GM18505 (cell line): ENCODE results near the gene CABP7.
"Not testable (repeated sequence)": the region's sequence is repeated elsewhere in the genome, so short reads cannot be mapped to it uniquely, and the experiment has no call there.

ENCODE experiments used
- ATAC-seq: cut with Tn5 transposase; IDR thresholded peaks from one replicate; pipeline ENCODE4 v1.9.1; 2021; ENCODE audit not compliant: unreplicated experiment
- POLR2A ChIP-seq: IDR thresholded peaks from 4 replicates; pipeline ENCODE4 v1.6.1; 2011; ENCODE audit warnings: borderline replicate concordance; ENCODE audit not compliant: insufficient read depth, insufficient read length; ENCODE audit errors: extremely low read depth

CABP7 gene

DNA sequence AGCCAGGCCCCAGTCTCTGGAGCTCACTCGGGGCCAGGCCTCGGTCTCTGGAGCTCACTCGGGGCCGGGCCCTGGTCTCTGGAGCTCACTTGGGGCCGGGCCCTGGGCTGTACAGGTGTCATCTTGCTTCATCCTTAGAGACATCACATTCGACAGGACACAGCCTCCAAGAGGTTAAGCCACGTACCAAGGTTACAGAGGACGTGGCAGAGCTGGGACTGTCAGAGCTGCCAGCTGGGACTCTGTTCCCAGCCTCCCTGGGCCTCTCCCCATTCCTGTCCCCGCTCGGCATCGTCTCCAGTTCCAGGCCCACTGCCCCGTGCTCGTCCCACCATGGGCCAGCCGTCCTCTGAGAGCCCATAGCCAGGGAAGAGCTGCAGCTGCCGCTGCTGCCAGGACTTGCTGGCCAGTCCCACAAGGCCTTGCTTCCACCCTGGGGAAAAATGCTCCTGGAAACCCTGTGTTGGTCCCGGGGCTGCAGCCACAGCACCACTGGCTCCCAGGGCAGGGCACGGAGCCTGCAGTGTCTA is 19.6 kb downstream of the CABP7 start:
- ATAC-seq = no peak
- TF ChIP-seq POLR2A = no peak

GRCh38 chr22:29740216-29740615 is 20.4 kb downstream of the CABP7 start:
- TF ChIP-seq POLR2A = no peak

DNA sequence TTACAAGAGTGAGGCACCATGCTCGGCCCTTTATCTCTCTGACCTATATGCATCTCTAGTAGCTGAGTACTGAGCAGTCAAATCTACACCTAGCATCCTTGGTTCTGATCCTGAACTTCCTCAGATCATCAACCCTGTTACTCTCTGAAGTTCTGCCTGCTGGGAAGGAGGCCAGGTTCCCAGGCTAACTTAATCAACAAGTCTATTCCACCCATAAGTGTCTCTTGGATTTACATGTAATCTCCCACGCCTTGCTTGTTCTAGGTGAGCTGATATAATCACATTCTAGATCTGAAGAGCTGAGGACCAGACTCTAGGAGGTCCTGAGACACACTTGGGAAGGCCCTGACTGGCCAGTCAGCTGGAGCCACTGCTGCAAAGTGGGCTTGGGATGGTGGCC is 22.1 kb downstream of the CABP7 start:
- TF ChIP-seq POLR2A = no peak
- ATAC-seq = no peak

More at GRCh38 chr22:29740216-29740615, 20.4 kb downstream of the CABP7 start:
- ATAC-seq = no peak

DNA sequence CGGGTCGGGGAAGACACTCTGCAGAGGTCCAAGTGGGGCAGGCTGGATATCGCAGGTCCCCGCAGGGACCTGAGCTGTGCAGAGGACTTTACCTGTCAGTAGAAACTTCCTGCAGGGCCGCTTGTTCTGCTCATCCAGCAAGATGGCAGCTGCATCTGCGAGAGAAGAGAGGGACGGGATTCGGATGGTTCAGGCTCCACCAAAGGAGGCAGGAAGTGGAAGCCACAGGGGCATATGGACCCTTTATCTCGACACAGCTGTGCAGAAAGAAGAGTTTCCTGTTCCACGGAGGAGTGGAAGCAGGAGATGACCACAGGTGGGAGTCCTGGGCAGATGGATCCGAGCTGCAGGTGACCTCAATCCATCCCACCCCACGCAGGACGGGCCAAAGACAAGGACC is 22.5 kb downstream of the CABP7 start:
- no peak for TF ChIP-seq POLR2A
- no peak for ATAC-seq

GRCh38 chr22:29744902-29745301 is 25.1 kb downstream of the CABP7 start:
- TF ChIP-seq POLR2A = no peak
- ATAC-seq = no peak

DNA sequence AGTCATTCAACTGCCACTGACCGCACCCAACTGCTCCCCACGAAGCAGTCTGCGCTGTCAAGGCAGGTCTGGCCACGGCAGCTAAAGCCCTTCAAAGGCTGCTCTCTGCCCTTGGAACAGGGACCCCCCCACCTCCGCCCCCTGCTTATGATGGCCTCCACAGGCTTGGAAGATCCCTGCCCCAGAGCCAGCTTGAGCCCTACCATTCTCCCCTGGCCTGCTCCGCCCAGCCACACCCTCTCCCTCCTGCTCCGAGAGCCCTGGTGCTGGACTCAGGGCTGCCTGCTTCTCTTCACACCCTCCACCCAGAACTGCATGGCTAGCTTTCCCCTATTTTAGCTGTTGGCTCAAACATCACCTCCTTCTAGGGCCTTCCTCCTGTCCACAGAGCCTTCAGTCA is 28.0 kb downstream of the CABP7 start:
- ATAC-seq = no peak
- TF ChIP-seq POLR2A = no peak

GRCh38 chr22:29748248-29748893 is 28.6 kb downstream of the CABP7 start:
- no peak for ATAC-seq
- TF ChIP-seq POLR2A = no peak

- no peak for TF ChIP-seq POLR2A
- no peak for ATAC-seq
Measured at GRCh38 chr22:29750029-29750428, 30.2 kb downstream of the CABP7 start.

DNA sequence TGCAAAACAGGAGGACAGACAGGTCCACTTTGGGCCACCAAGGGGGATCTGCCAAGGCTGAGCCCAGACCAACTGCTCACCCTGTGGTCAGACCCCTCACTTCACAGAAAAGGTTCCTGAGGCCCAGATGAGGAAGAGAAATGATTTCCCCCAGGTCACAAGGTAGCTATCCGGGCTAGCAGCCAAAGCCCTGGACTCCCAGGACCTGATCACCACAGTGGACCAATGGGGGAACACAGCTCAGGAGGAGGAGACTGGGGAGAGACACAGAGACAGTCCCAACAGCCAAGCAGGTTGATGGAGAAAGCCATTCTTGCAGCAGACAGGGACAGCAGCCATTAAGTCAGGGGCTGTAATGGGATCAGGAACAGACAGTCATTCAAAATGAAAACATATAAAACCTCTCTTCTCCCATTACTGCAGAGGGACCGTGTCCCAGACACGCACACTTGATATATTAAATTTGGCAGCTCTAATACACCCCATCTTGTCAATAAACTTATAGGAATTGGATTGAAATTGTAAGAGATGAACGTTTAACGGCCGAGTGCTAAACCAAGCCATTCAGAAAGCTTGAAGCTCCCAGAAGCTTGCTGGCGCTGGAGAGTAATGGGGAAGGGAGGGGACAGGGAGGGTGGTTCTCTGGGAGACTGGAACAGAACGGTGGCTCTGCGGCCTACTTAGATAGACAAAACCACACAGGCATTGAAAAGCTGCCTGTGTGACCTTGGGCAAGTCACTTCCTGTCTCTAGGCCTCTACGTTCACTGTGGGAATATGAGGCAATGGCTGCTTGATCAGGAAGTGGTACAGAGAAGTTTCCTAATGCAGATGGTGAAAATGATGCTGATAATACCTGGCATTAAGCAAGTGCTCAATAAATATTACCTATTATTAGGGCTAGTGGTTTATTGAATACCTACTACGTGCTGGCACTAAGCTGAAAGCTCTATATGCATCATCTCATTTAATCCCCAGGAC is 31.0 kb downstream of the CABP7 start:
- TF ChIP-seq POLR2A = no peak
- no peak for ATAC-seq

- no peak for ATAC-seq
- TF ChIP-seq POLR2A = no peak
Measured at GRCh38 chr22:29751669-29752068, 31.9 kb downstream of the CABP7 start.

DNA sequence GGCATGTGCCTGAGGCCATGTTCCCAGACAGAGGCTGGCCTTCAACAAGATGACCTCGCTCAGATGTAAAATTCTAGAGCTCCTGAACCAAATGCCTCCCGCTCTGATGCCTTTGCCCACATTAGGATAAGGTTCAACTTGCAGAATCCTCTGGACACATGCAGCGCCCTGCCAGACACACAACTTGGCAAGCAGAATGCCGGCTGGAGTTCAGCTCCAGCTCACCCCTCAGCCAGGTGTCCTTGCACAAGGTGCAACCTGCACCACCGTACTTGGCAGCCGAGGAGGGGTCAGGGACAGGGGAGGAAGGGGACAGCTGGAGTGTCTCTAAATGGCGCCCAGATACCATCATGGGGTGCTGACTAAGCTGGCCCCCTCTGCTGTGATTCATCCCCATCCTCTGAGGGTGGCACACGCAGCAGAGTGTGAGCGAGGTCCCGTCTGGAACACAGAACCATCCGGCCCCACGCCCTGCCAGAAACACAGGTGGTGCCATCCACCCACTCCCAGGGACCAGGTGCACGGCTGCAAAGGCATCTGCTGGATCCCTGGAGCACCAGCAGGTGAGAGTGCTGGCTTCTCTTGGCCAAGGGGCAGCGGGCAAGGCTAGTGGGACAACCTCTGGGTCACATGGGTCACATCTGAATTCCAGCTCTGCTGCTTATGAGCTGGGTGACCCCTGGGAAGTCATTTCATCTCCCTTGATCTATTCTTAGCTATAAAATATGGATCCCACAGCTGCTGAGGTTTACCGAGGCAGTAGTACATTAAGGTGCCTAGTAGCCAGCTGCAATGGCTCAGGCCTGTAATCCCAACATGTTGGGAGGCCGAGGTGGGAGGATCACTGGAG is 34.2 kb downstream of the CABP7 start:
- TF ChIP-seq POLR2A = no peak
- ATAC-seq = no peak

DNA sequence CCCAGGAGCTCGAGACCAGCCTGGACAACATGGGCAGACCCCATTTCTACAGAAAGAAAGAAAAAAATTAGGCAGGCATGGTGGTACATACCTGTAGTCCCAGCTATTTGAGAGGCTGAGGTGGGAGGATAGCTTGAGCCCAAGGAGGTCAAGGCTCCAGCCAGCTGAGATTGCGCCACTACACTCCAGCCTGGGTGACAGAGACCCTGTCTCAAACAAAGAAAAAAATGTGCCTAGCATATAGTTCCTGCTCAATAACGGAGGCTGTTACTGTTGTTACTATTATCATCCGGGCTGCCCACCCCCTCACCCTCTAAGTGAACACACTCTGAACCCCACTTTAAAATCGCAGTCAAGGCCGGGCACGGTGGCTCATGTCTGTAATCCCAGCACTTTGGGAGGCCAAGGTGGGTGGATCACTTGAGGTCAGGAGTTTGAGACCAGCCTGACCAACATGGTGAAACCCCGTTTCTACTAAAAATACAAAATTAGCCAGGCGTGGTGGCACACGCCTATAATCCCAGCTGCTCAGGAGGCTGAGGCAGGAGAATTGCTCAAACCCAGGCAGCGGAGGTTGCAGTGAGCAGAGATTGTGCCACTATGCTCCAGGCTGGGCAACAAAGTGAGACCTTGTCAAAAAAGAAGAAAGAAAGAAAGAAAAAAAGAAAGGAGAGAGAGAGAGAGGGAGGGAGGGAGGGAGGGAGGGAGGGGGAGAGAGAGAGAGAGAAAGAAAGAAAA is 35.0 kb downstream of the CABP7 start:
- ATAC-seq = not testable (repeated sequence)
